ENCODE data around the gene RBPJL.
"Not testable (repeated sequence)": the region's sequence is repeated elsewhere in the genome, so short reads cannot be mapped to it uniquely, and the experiment has no call there.

RBPJL gene

DNA sequence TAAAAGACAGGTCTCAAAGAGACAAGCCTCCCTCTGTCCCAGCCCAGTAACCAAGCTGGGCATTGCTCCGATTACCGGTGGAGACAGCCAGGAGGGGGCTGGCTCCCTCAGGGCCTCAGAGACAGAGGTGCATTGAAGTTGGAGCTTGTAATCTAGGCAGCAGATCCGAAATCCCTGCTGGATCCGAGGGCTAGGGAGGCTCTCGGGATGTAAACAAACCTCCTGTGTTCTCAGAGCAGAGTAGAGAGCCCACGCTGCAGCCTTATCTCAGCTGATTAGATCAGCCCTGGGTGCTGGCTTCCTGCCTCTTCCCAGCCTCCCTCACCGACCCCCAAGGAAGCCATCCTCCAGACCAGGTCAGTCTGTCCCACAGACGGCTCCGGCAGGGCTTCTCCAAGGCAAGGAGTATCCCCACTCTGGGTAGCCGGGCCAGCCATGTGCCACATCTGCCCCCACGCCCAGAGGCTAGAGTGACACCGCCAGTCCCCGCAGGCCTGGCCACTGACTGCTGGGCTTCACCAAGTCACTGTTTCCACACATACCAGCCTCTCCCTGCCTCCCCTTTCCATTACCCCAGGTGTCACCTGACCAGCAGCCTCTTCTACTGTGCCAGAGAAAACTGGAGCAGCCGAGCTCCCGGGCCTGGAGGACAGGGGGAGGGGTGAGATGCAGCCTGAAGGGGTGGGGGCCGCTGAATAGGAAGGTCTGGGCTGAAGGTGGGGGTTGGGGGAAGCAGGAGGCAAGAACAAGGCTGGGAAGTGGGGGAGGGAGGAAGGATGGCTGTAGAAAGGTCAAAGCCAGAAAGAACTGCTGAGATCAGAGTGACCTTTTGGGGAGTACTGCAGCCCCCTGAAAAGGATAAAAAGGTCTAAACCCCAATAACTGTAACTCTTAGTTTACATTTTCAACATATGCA lies 35.6 kb downstream of the RBPJL start:
- peak; percentile 93 for DNase-seq (ENCODE audit: low read depth, low spot score)

GRCh38 chr20:45342855-45343531 lies 36.4 kb downstream of the RBPJL start:
- peak; percentile 35 for DNase-seq (ENCODE audit: low read depth, low spot score)

DNA sequence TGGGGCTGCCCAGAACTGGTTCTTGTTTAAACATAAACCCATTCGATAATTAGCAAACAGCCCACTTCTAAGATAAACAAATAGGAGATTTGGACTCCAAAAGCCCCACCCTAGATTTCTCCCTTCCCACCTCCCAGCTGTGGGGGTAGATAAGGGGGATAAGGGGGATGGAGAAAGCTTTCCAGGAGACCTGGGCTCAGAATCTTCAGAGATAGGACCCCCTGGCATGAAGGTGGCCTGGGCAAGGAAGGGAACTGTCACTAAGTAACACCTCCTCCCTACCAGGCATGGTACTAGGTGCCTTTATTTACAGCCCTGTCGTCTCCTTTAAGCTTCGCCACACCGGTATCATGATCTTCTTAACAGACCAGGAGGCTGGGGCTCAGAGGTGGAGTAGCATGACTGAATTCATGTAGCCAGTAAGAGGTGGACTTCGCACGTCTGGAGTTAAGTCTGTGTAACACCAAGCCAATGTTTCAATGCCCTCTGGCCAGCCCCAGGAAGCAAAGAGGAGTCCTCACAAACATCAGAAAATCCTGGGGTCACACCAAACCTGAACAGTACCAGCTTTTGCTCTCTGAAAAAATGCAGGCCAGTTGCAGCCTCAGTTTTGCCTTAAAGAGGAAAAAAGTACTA lies 37.0 kb downstream of the RBPJL start:
- peak; percentile 53 for DNase-seq (ENCODE audit: low read depth, low spot score)

DNA sequence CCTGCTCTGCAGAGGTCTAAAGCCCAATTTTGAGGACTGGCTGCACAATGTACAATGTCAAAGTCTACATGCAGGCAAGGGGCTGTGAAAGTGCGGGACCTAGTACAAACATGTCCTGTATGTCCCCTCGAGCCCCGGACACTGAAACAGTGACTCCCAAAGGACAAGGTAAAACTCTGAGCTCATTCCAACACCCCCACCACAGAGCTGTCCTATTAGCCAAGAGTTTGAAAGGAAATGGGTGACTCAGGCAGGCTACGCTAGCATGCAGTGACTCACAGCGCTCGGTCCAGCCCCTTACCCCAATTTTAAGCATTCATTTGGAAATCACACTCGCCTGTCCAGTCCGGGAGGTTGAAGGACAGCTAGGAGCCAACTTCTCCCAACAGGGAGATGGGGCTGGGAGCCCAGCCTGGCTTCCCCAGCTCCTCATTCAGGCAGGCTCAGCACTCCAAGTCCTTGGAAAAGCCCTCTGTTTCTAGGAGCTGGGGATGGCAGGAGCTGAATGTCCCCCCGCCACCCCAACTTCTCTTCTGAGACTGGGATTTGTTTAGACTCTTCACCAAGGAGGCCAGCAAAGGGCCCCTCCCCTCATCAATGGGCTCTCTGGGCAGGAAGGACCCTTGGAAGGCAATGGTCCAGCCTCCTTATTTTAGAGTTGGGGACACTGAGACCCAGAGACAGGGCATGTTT lies 37.7 kb downstream of the RBPJL start:
- peak; percentile 84 for DNase-seq (ENCODE audit: low read depth, low spot score)

DNA sequence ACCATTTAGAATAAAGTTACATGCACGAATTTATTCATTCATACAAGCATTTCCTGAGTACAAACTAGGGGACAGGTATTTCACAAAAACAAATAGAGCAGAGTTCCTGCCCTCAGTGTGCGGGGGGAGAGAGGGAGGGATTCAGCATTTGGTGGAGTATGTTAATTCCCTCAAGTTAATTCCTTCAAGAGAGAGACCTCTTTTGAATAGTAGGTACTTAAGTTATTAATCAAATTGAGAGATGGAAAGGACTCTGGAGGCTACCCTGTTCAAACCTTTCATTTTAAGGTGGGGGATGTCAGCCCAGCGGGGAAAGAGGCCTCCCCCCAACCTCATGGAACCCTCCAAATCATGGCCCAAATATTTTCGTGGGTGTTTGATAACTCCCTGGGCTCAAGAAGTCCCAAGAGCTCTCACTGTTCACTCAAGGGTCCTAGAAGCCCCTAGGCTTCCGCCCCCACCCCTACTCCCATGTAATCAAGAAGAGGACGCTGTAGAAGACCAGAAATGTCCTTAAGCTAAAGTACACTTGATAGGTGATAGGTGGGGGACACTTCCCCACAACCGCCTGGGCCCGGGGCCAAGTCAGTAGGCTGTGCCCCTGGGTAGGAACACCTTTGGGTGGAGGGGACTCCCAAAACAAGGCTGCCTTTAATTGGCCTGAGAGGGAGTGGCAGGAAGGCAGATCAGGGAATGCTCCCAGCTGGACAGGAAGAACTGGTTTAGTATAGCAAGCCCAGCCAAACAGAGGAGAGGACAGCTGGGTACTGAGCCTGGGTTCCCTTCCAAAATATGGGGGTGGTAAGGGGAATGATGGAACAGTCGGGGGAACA lies 38.7 kb downstream of the RBPJL start:
- DNase-seq (ENCODE audit: low read depth, low spot score), result peak; percentile 62

GRCh38 chr20:45346291-45346718 lies 39.7 kb downstream of the RBPJL start:
- DNase-seq (ENCODE audit: low read depth, low spot score), result peak; percentile 52

- DNase-seq (ENCODE audit: low read depth, low spot score), result peak; percentile 62
Observed at GRCh38 chr20:45346851-45347250, 40.2 kb downstream of the RBPJL start.

GRCh38 chr20:45347297-45347935 lies 40.8 kb downstream of the RBPJL start:
- no peak for DNase-seq (ENCODE audit: low read depth, low spot score)

DNA sequence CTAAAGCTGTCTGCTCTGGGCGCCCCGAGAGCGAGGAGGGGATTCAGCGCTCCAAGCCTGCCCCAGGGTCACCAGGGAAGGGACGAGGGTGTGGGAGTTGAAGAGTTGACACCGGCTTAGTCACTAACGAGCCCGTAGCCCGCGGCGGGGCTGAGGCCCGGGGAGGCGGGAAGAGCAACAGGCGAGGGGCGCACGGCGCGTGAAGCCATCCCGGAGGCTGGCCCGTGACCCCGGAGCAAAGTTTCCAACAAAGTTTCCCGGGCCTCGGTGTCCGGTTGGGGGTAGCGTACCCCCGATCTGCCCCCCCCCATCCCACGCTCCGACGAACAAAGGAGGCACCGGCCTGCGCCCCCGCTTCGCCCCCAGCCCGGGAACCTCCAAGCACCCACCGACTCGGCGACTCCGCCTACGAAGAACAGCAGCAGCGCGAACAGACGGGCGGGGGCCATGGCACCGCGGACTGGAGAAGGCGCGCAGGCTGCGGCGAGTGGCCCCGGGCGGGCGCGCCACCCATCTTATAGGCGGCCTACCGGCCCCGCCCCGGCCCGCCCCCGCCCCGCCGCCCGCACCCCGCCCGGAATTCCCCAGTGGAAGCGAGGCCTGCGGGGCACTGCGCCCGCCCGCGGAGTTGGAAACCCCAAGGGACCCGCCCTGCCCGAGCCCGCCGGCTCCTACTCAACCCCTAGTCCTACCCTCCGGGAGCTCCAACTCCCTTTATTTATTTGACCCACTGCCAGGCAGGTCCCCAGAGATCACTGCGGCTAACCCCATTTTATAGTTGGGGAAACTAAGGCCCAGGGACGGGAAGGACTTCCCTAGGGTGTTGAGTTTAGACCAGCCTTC lies 41.5 kb downstream of the RBPJL start, which contains the start of gene SDC4:
SDC4 (minus strand) TSS at position 489 of the 843 bp plus-strand sequence; CDS start at position 449, 40 bp downstream.
- peak; percentile 61 for DNase-seq (ENCODE audit: low read depth, low spot score)

DNA sequence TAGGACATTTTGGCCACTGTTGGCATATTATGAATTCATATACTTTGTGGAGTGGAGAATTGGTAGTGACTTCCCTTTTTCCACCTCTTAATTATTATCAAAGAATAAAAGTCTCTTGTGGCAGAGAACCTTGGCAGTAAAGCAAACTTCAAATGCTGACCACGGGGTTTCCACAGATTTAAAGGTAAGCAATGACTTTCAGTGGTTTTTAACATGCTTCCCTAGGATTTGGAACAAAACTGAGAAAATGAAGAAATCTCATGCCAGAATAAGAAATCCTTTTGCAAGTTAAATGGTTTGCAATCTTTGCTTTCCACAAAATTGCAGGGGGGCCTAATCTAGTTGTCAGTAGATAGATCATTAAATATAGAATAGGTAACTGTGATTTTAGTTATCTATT lies 43.6 kb downstream of the RBPJL start:
- no peak for DNase-seq (ENCODE audit: low read depth, low spot score)

- not testable (repeated sequence) for DNase-seq (ENCODE audit: low read depth, low spot score)
Observed at GRCh38 chr20:45350795-45351194, 44.2 kb downstream of the RBPJL start.

- no peak for DNase-seq (ENCODE audit: low read depth, low spot score)
Observed at GRCh38 chr20:45352729-45353128, 46.1 kb downstream of the RBPJL start.

GRCh38 chr20:45353746-45354145 lies 47.1 kb downstream of the RBPJL start:
- no peak for DNase-seq (ENCODE audit: low read depth, low spot score)

- DNase-seq (ENCODE audit: low read depth, low spot score), result no peak
Observed at GRCh38 chr20:45354423-45355208, 48.0 kb downstream of the RBPJL start.

GRCh38 chr20:45355209-45356084 lies 48.8 kb downstream of the RBPJL start:
- DNase-seq (ENCODE audit: low read depth, low spot score), result no peak

DNA sequence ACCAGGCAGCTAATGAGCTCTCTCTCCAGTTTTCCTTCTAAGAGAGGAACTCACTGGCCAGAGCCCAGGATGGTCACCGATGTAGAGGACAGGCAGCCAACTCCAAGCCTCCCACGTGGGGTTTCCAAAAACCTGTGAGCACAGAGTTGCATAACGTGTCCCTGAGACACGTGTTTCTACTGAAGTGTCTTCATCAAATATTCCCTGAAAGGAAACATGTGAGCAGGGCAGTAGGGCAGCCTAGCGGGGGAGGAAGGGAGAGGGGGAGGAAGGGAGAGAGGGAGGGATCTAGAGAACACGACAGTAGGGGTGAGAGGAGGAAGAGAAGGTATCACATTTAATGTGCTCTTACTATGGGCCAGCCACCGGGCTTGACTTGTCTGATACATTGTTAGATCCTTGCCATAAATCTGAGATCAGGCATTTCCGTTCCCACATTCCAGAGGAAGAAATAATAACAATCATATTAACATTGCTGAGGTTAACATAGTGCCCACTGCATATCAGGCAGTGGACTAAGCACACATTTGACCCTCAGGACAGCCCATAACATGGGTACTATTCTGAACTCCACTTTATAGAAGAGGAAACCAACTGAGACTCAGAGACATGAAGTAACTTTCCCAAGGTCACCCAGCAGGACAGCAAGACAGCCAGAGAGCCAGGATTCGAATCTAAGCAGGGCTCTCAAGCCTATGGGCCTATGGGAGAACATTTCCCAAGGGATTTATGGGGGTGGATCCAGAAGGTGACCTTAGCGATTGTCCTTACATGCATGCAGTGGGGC lies 51.8 kb downstream of the RBPJL start:
- DNase-seq (ENCODE audit: low read depth, low spot score), result no peak

- no peak for DNase-seq (ENCODE audit: low read depth, low spot score)
Observed at GRCh38 chr20:45359069-45359405, 52.4 kb downstream of the RBPJL start.

All from ELF-1 (cell line).